ENCODE results near the gene USP9X. TPM values are rescaled to one million over a fixed set of nuclear protein-coding genes. Genes with fewer than 3 reads are reported as not detected.
A peak's percentile ranks its signal among the peaks of the same experiment; 100 is the strongest.

Gene USP9X
- total and polyA plus RNA-seq, 2 experiments from 2014 or later = 23.8 to 114 TPM

GRCh38 chrX:41085878-41086626, 807 bp downstream of the USP9X start:
- H3K4me3 ChIP-seq = peak overlapping the region; percentile 72
- peak overlapping the region; percentile 100 for H3K27ac ChIP-seq
- WGBS (ENCODE audit: low lambda C conversion rate, missing lambda C conversion rate) = 53% methylated on average over 46 of the region's 71 CpGs
- peak overlapping the region; percentile 80 for H3K4me2 ChIP-seq
- H2AFZ ChIP-seq = no peak overlapping the region
- no peaks in the 10 kb centered on the region for H3K27me3 ChIP-seq
- peaks cover 7% of the 10 kb centered on the region for H3K4me1 ChIP-seq (ENCODE audit: insufficient read depth)
- H4K20me1 ChIP-seq (ENCODE audit: insufficient read depth, poor library complexity, severe bottlenecking) = peaks cover 46% of the 10 kb centered on the region
- TF ChIP-seq EZH2 (IDR thresholded peaks at IDR 0.05; ENCODE audit: borderline replicate concordance) = no peak
- TF ChIP-seq, protein P1, sequence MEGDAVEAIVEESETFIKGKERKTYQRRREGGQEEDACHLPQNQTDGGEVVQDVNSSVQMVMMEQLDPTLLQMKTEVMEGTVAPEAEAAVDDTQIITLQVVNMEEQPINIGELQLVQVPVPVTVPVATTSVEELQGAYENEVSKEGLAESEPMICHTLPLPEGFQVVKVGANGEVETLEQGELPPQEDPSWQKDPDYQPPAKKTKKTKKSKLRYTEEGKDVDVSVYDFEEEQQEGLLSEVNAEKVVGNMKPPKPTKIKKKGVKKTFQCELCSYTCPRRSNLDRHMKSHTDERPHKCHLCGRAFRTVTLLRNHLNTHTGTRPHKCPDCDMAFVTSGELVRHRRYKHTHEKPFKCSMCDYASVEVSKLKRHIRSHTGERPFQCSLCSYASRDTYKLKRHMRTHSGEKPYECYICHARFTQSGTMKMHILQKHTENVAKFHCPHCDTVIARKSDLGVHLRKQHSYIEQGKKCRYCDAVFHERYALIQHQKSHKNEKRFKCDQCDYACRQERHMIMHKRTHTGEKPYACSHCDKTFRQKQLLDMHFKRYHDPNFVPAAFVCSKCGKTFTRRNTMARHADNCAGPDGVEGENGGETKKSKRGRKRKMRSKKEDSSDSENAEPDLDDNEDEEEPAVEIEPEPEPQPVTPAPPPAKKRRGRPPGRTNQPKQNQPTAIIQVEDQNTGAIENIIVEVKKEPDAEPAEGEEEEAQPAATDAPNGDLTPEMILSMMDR (IDR thresholded peaks at IDR 0.05; ENCODE audit: poor library complexity) = no peak
- TF ChIP-seq EZH2phosphoT487 (IDR thresholded peaks at IDR 0.05; ENCODE audit: low read depth, severe bottlenecking, unreplicated experiment) = no peak
- H3K36me3 ChIP-seq (replicated peaks; ENCODE audit: insufficient read depth, low read depth) = no peaks in the 10 kb centered on the region
- H3K79me2 ChIP-seq = peaks cover 57% of the 10 kb centered on the region
- no peaks in the 10 kb centered on the region for H3K9me2 ChIP-seq (replicated peaks; ENCODE audit: insufficient read depth)
- peak; percentile 68 for DNase-seq (ENCODE audit: low spot score)
- no peaks in the 10 kb centered on the region for H3K9me3 ChIP-seq (ENCODE audit: low read depth)

- no peaks in the 10 kb centered on the region for H3K36me3 ChIP-seq (replicated peaks; ENCODE audit: insufficient read depth, low read depth)
- no peaks in the 10 kb centered on the region for H3K9me3 ChIP-seq (ENCODE audit: low read depth)
- H3K9me2 ChIP-seq (replicated peaks; ENCODE audit: insufficient read depth) = no peaks in the 10 kb centered on the region
- WGBS (ENCODE audit: low lambda C conversion rate, missing lambda C conversion rate) = 60% methylated on average over 11 of the region's 11 CpGs
- H3K4me3 ChIP-seq = peak overlapping the region; percentile 72
- peak overlapping the region; percentile 100 for H3K27ac ChIP-seq
- DNase-seq (ENCODE audit: low spot score) = no peak
- H3K27me3 ChIP-seq = no peaks in the 10 kb centered on the region
- H2AFZ ChIP-seq = no peak overlapping the region
- peaks cover 52% of the 10 kb centered on the region for H4K20me1 ChIP-seq (ENCODE audit: insufficient read depth, poor library complexity, severe bottlenecking)
- H3K79me2 ChIP-seq = peaks cover 62% of the 10 kb centered on the region
- TF ChIP-seq, protein P1 (IDR thresholded peaks at IDR 0.05; ENCODE audit: poor library complexity) = no peak
- TF ChIP-seq EZH2 (IDR thresholded peaks at IDR 0.05; ENCODE audit: borderline replicate concordance) (no peak), EZH2phosphoT487 (IDR thresholded peaks at IDR 0.05; ENCODE audit: low read depth, severe bottlenecking, unreplicated experiment) (no peak)
- peak overlapping the region; percentile 80 for H3K4me2 ChIP-seq
- H3K4me1 ChIP-seq (ENCODE audit: insufficient read depth) = peaks cover 7% of the 10 kb centered on the region
Observed at GRCh38 chrX:41086627-41086932, 1.3 kb downstream of the USP9X start.

DNA sequence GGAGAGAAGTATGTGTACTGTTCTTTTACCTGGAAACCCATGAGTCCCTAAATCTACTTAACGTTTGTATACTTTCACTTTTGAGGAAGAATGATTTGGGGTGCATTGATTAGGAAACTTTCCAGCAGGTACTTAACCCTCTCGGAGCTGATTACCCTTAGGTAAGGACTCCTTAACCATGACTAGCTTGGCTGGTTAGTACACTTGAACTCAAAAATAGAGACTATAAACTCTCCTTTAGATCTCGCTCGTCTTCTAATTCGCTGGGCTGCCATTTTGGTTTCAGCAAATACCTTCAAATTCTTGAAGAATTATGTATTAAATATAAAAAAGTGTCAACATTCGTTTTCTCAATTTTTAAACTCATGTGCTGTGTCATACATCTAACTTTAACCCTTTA, 2.0 kb downstream of the USP9X start:
- H3K36me3 ChIP-seq (replicated peaks; ENCODE audit: insufficient read depth, low read depth) = no peaks in the 10 kb centered on the region
- H3K9me3 ChIP-seq (ENCODE audit: low read depth) = no peaks in the 10 kb centered on the region
- TF ChIP-seq, protein P1 (IDR thresholded peaks at IDR 0.05; ENCODE audit: poor library complexity) = no peak
- TF ChIP-seq EZH2 (IDR thresholded peaks at IDR 0.05; ENCODE audit: borderline replicate concordance) (no peak), EZH2phosphoT487 (IDR thresholded peaks at IDR 0.05; ENCODE audit: low read depth, severe bottlenecking, unreplicated experiment) (no peak)
- H2AFZ ChIP-seq = no peak overlapping the region
- H3K9me2 ChIP-seq (replicated peaks; ENCODE audit: insufficient read depth) = no peaks in the 10 kb centered on the region
- 46% methylated on average over 6 of the region's 6 CpGs for WGBS (ENCODE audit: low lambda C conversion rate, missing lambda C conversion rate)
- H3K27me3 ChIP-seq = no peaks in the 10 kb centered on the region
- peak overlapping the region; percentile 80 for H3K4me2 ChIP-seq
- no peak for DNase-seq (ENCODE audit: low spot score)
- H4K20me1 ChIP-seq (ENCODE audit: insufficient read depth, poor library complexity, severe bottlenecking) = peaks cover 58% of the 10 kb centered on the region
- H3K27ac ChIP-seq = peak overlapping the region; percentile 100
- peaks cover 8% of the 10 kb centered on the region for H3K4me1 ChIP-seq (ENCODE audit: insufficient read depth)
- H3K4me3 ChIP-seq = peak overlapping the region; percentile 72
- H3K79me2 ChIP-seq = peaks cover 68% of the 10 kb centered on the region
